Mesenchymal stem cell (in vitro differentiated cells and primary cell): ENCODE data around the gene CACNA1I.

Experiments
- DNase-seq: peaks from one replicate; pipeline ENCODE4 v3.0.0-alpha.2; 2013
- H2AFZ ChIP-seq: one replicate; pipeline ENCODE4 v1.6.1; 2013; ENCODE audit warnings: low read depth, mild to moderate bottlenecking, control low read depth, inconsistent platforms, low read length, moderate library complexity
- H2AK5ac ChIP-seq: 2 replicates; pipeline ENCODE4 v1.6.1; 2013; ENCODE audit warnings: low read length, moderate library complexity, mild to moderate bottlenecking, inconsistent platforms; ENCODE audit not compliant: severe bottlenecking
- H2BK120ac ChIP-seq: one replicate; pipeline ENCODE4 v1.6.1; 2013; ENCODE audit warnings: low read depth, mild to moderate bottlenecking, inconsistent platforms, low read length, moderate library complexity
- H2BK12ac ChIP-seq, 2 experiments: one replicate each; pipeline ENCODE4 v1.6.1; 2013; ENCODE audit warnings: inconsistent platforms in 2 of 2, low read length in 2 of 2, mild to moderate bottlenecking in 2 of 2, moderate library complexity in 2 of 2, control low read depth in 1 of 2
- H2BK15ac ChIP-seq: one replicate; pipeline ENCODE4 v1.6.1; 2013; ENCODE audit warnings: mild to moderate bottlenecking, low read depth, inconsistent platforms; ENCODE audit not compliant: poor library complexity, severe bottlenecking
- H2BK5ac ChIP-seq: 2 replicates; pipeline ENCODE4 v1.6.1; 2013; ENCODE audit warnings: low read depth, mild to moderate bottlenecking, low read length, control low read depth, inconsistent platforms; ENCODE audit not compliant: poor library complexity, severe bottlenecking
- H3K14ac ChIP-seq, 2 experiments: one replicate each; pipeline ENCODE4 v1.6.1; 2013; ENCODE audit warnings: inconsistent platforms in 2 of 2, low read length in 2 of 2, control low read depth in 1 of 2, mild to moderate bottlenecking in 1 of 2, moderate library complexity in 1 of 2
- H3K18ac ChIP-seq, 2 experiments: one replicate each; pipeline ENCODE4 v1.6.1; 2013; ENCODE audit warnings: inconsistent platforms in 2 of 2, low read length in 2 of 2, control low read depth in 1 of 2, low read depth in 1 of 2, mild to moderate bottlenecking in 1 of 2
- H3K23ac ChIP-seq, 2 experiments: one replicate each; pipeline ENCODE4 v1.6.1; 2013; ENCODE audit warnings: inconsistent platforms in 2 of 2, low read length in 2 of 2, mild to moderate bottlenecking in 2 of 2, moderate library complexity in 2 of 2, control low read depth in 1 of 2
- H3K27ac ChIP-seq: 2 replicates; pipeline ENCODE4 v1.5.1; 2013; ENCODE audit warnings: mild to moderate bottlenecking, moderate library complexity, low read length, control low read depth, inconsistent platforms; ENCODE audit not compliant: poor library complexity, severe bottlenecking
- H3K27me3 ChIP-seq, 2 experiments: 2 replicates each; pipeline versions ENCODE4 v1.6.1 to v1.7.0; 2013; ENCODE audit warnings: low read length in 2 of 2, mild to moderate bottlenecking in 2 of 2, moderate library complexity in 2 of 2, control low read depth in 1 of 2, inconsistent platforms in 1 of 2; ENCODE audit not compliant: control insufficient read depth in 1 of 2, insufficient read depth in 1 of 2
- H3K36me3 ChIP-seq, 2 experiments: 2 replicates each; pipeline versions ENCODE4 v1.6.1 to v1.7.0; 2013; ENCODE audit warnings: low read length in 2 of 2, control low read depth in 1 of 2, inconsistent platforms in 1 of 2, low read depth in 1 of 2, mild to moderate bottlenecking in 1 of 2; ENCODE audit not compliant: insufficient read depth in 2 of 2, control insufficient read depth in 1 of 2
- H3K4ac ChIP-seq, 2 experiments: one replicate each; pipeline ENCODE4 v1.6.1; 2013; ENCODE audit warnings: inconsistent platforms in 2 of 2, low read length in 2 of 2, mild to moderate bottlenecking in 2 of 2, moderate library complexity in 2 of 2, control low read depth in 1 of 2, low read depth in 1 of 2
- H3K4me1 ChIP-seq: 2 replicates; pipeline ENCODE4 v1.6.1; 2013; ENCODE audit warnings: low read depth, low read length, control low read depth; ENCODE audit not compliant: control insufficient read depth, insufficient read depth
- H3K4me2 ChIP-seq: 2 replicates; pipeline ENCODE4 v1.6.1; 2013; ENCODE audit warnings: low read length, mild to moderate bottlenecking, inconsistent platforms; ENCODE audit not compliant: poor library complexity, severe bottlenecking
- H3K4me3 ChIP-seq, 2 experiments: 2 replicates each; pipeline versions ENCODE4 v1.5.1 to v1.7.0; 2013; ENCODE audit warnings: low read length in 2 of 2, mild to moderate bottlenecking in 2 of 2, control low read depth in 1 of 2, low read depth in 1 of 2; ENCODE audit not compliant: insufficient read depth in 1 of 2
- H3K79me1 ChIP-seq: replicated peaks from 2 replicates; pipeline ENCODE4 v1.6.1; 2013; ENCODE audit warnings: mild to moderate bottlenecking, control low read depth, low read length, inconsistent platforms; ENCODE audit not compliant: poor library complexity, severe bottlenecking
- H3K9ac ChIP-seq: 2 replicates; pipeline ENCODE4 v1.7.0; 2013; ENCODE audit warnings: mild to moderate bottlenecking, low read length, moderate library complexity
- H3K9me3 ChIP-seq: 2 replicates; pipeline ENCODE4 v1.7.0; 2013; ENCODE audit warnings: mild to moderate bottlenecking, low read length; ENCODE audit not compliant: control insufficient read depth
- H4K8ac ChIP-seq: one replicate; pipeline ENCODE4 v1.6.1; 2013; ENCODE audit warnings: inconsistent platforms, mild to moderate bottlenecking, low read length, moderate library complexity
- H4K91ac ChIP-seq: one replicate; pipeline ENCODE4 v1.6.1; 2013; ENCODE audit warnings: mild to moderate bottlenecking, low read length, inconsistent platforms
- WGBS: methylation state at CpG from one replicate; pipeline ENCODE4 v1.1.7; 2013; ENCODE audit warnings: mixed read lengths; 5-methylcytosine and 5-hydroxymethylcytosine counted together

The CACNA1I gene

DNA sequence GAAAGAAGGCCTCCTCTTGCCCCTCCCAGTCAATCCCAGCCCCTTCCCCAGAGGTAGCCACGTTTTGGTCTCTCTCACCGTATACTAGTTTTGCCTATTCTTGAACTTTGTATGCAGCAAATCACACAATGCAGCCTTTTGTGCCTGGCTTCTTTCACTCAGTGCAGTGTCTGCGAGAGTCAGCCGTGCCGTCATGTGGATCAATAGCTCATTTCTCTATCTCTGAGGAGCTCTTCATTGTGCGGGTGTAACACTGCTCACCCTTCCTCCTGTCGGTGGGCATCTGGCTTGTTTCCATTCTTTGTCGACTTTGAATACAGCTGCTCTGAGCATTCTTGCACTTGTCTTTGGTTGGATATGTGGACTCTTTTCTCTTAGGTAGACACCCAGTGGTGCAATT, 146.5 kb downstream of the CACNA1I start:
- H3K4me3 ChIP-seq: no peak overlapping the region
- H3K18ac ChIP-seq: no peak overlapping the region
- peaks cover 60 to 73% of the 10 kb centered on the region in 2 experiments for H3K27me3 ChIP-seq
- no peak overlapping the region for H3K27ac ChIP-seq
- 84% methylated on average over 8 of the region's 8 CpGs for WGBS
- no peaks in the 10 kb centered on the region for H3K36me3 ChIP-seq
- no peak overlapping the region for H3K4me2 ChIP-seq
- no peak for DNase-seq
- H2AK5ac ChIP-seq: no peak overlapping the region
- peaks cover 2% of the 10 kb centered on the region for H3K4me1 ChIP-seq
- no peak overlapping the region for H2BK12ac ChIP-seq
- no peak overlapping the region for H2BK15ac ChIP-seq
- no peak overlapping the region for H3K23ac ChIP-seq
- H3K4ac ChIP-seq: no peak overlapping the region
- no peak overlapping the region for H2AFZ ChIP-seq
- H3K9me3 ChIP-seq: no peaks in the 10 kb centered on the region
- no peak overlapping the region for H4K91ac ChIP-seq
- no peak overlapping the region for H4K8ac ChIP-seq
- no peak overlapping the region for H3K9ac ChIP-seq
- no peak overlapping the region for H3K14ac ChIP-seq
- H2BK5ac ChIP-seq: no peak overlapping the region
- H3K79me1 ChIP-seq: no peaks in the 10 kb centered on the region
- no peak overlapping the region for H2BK120ac ChIP-seq

DNA sequence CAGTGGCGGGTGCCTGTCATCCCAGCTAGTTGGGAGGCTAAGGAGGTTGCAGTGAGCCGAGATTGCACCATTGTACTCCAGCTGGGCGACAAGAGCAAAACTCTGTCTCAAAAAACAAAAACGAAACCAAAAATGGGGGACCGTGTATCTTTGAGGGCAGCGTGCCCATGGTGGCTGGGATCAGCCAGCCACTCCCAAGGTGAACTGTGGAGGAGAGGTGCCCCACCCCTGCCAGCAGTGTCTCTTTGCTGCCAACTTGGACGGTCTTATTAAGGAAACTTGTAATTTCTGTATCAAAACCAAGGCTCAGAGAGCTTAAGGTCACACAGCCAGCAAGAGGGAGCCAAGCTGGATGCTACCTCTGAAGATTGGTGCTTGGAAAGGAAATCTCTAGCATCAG, 147.7 kb downstream of the CACNA1I start:
- DNase-seq: no peak
- Histone ChIP-seq H3K9ac (no peak overlapping the region), H2BK120ac (no peak overlapping the region), H3K79me1 (no peaks in the 10 kb centered on the region), H2BK5ac (no peak overlapping the region), H3K23ac (no peak overlapping the region), H2AFZ (no peak overlapping the region), H4K91ac (no peak overlapping the region), H4K8ac (no peak overlapping the region), H3K18ac (no peak overlapping the region), H3K9me3 (no peaks in the 10 kb centered on the region), H2BK12ac (no peak overlapping the region), H3K14ac (no peak overlapping the region), H3K4me3 (peak overlapping the region in 1 of 2 experiments; percentile 37), H3K4ac (no peak overlapping the region), H3K4me1 (peaks cover 2% of the 10 kb centered on the region), H2BK15ac (no peak overlapping the region), H3K27me3 (peaks cover 54 to 66% of the 10 kb centered on the region in 2 experiments), H3K4me2 (no peak overlapping the region), H2AK5ac (no peak overlapping the region), H3K36me3 (no peaks in the 10 kb centered on the region), H3K27ac (no peak overlapping the region)
- 94% methylated on average over 7 of the region's 7 CpGs for WGBS

DNA sequence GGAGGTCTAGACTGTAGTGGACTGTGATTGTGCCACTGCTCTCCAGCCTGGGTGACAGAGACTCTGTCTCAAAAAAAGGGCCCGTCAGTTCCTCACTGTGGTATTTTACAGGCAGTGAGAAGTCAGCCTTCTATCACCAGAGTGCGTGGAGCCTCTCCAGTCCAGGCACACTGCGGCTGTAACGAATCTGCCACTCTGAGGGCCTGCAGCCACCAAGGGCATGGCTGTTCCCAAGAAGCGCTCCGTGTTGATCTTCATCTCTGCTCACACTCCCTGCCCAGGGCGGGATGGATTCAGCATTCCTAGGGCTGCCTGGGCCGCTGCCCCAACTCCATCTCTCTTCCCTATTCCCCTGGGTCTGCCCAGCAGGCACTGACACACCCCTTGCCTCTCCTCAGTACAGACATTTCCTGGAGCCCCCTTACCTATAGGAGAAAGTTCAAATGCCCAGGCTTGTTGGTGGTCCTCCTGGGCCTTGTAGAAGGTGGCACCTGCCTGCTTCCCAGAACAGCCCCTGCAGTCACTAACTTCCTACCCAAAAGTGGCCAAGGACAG, 148.4 kb downstream of the CACNA1I start:
- no peak overlapping the region for H3K9ac ChIP-seq
- no peak overlapping the region for H3K27ac ChIP-seq
- no peak overlapping the region for H2BK5ac ChIP-seq
- H2AK5ac ChIP-seq: no peak overlapping the region
- H3K18ac ChIP-seq: no peak overlapping the region
- H3K4me2 ChIP-seq: no peak overlapping the region
- no peak overlapping the region for H4K91ac ChIP-seq
- no peak overlapping the region for H2BK15ac ChIP-seq
- H3K79me1 ChIP-seq: no peaks in the 10 kb centered on the region
- no peak overlapping the region for H3K4ac ChIP-seq
- no peak overlapping the region for H4K8ac ChIP-seq
- H2BK12ac ChIP-seq: no peak overlapping the region
- peaks cover 2% of the 10 kb centered on the region for H3K4me1 ChIP-seq
- H3K36me3 ChIP-seq: no peaks in the 10 kb centered on the region
- H2BK120ac ChIP-seq: no peak overlapping the region
- no peak overlapping the region for H2AFZ ChIP-seq
- H3K9me3 ChIP-seq: no peaks in the 10 kb centered on the region
- WGBS: 91% methylated on average over 8 of the region's 8 CpGs
- H3K27me3 ChIP-seq: peaks cover 49 to 62% of the 10 kb centered on the region in 2 experiments
- no peak overlapping the region for H3K4me3 ChIP-seq
- no peak for DNase-seq
- no peak overlapping the region for H3K14ac ChIP-seq
- H3K23ac ChIP-seq: no peak overlapping the region

DNA sequence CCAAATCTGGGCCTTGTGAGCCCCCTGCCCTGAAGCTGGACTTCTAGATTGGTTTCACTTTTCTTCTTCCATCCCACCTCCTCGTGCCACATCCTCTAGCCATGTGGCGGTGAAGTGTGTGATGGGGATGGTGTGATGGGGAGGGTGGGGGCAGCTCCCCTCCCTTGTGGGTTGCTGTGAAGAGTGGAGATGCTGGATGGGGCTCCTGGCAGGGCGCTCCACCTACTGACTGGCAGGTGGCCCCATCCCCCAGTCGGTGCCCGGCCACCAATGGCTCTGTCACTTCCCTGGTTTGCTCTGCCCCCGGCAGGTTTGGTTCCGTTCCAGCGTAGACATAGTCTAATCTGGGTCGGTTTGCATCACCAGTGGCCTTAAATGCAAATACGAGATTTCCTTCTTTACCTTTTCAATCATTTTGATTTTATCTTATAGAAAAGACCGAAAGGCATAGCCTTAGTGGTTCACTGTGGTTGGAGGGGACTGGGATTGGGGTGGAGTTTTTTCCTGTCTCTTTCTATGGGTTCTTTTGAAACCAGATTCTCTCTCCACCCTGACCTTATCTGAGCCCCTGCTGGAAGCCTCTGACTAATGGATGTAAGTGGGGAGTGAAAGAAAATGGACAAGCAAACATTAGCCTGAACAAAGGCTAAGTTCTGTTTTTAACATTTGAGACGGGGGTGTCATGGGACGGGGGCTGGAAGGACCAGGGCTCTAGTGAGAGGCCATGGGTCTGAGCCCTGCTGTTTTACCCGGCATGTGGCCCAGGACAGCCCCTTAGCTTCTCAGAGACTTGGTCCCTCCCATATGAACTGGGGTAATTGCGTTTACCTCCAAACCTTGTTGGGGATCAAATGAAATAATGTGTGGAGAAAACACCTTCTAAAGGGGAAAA, 149.3 kb downstream of the CACNA1I start:
- no peak overlapping the region for H3K27ac ChIP-seq
- 80% methylated on average over 11 of the region's 15 CpGs for WGBS
- no peak overlapping the region for H4K91ac ChIP-seq

More for the DNA sequence above, 149.3 kb downstream of the CACNA1I start:
- H2BK12ac ChIP-seq: no peak overlapping the region
- H3K4me3 ChIP-seq: no peak overlapping the region
- H3K14ac ChIP-seq: no peak overlapping the region
- H3K4me2 ChIP-seq: no peak overlapping the region
- H3K27me3 ChIP-seq: peaks cover 44 to 59% of the 10 kb centered on the region in 2 experiments
- H2AK5ac ChIP-seq: no peak overlapping the region
- no peak overlapping the region for H3K9ac ChIP-seq
- no peak overlapping the region for H2AFZ ChIP-seq
- H3K18ac ChIP-seq: no peak overlapping the region
- H2BK5ac ChIP-seq: no peak overlapping the region
- H3K23ac ChIP-seq: no peak overlapping the region
- no peak overlapping the region for H4K8ac ChIP-seq
- peaks cover 2% of the 10 kb centered on the region for H3K4me1 ChIP-seq
- H3K79me1 ChIP-seq: no peaks in the 10 kb centered on the region
- no peak overlapping the region for H3K4ac ChIP-seq
- no peaks in the 10 kb centered on the region for H3K9me3 ChIP-seq
- H3K36me3 ChIP-seq: no peaks in the 10 kb centered on the region
- DNase-seq: no peak
- no peak overlapping the region for H2BK120ac ChIP-seq
- no peak overlapping the region for H2BK15ac ChIP-seq
